Suprapubic skin (tissue), 4 donors: ENCODE measurements around the gene SYNPO2. TPM values are rescaled to one million over a fixed set of nuclear protein-coding genes. Genes with fewer than 3 reads are reported as not detected.

ENCODE experiments used
- DNase-seq, 2 donors: peaks; one replicate each; pipeline ENCODE4 v3.0.0-alpha.2; 2019; ENCODE audit warnings: low spot score in 2 of 2
- H3K27ac ChIP-seq: fragments of 200-600 bp; sonication (generic); one replicate; pipeline ENCODE4 v1.5.1; 2019
- H3K27me3 ChIP-seq: fragments of 200-600 bp; sonication (generic); one replicate; pipeline ENCODE4 v1.5.1; 2019
- H3K36me3 ChIP-seq: fragments of 200-600 bp; sonication (generic); one replicate; pipeline ENCODE4 v1.5.1; 2019
- H3K4me1 ChIP-seq: fragments of 200-600 bp; sonication (generic); one replicate; pipeline ENCODE4 v1.5.1; 2019
- H3K4me3 ChIP-seq: fragments of 200-600 bp; sonication (generic); one replicate; pipeline ENCODE4 v1.5.1; 2019; ENCODE audit warnings: mild to moderate bottlenecking
- H3K9me3 ChIP-seq: fragments of 200-600 bp; sonication (generic); one replicate; pipeline ENCODE4 v1.5.1; 2019
- CTCF ChIP-seq, 2 donors: fragments of 200-600 bp in 1 of 2; fragments of 450-650 bp in 1 of 2; sonication (generic) in 1 of 2; IDR thresholded peaks; one replicate each; pipeline ENCODE4 v1.5.1; 2016 to 2019; ENCODE audit warnings: antibody characterized with exemption in 2 of 2, mild to moderate bottlenecking in 1 of 2, moderate library complexity in 1 of 2
- EP300 ChIP-seq: sonication (generic); formaldehyde crosslinking; IDR thresholded peaks from one replicate; pipeline ENCODE4 v1.6.1; 2017; ENCODE audit warnings: antibody characterized with exemption
- POLR2A ChIP-seq, 2 donors: fragments of 450-650 bp; IDR thresholded peaks; one replicate each; pipeline ENCODE4 v1.6.1; 2017; ENCODE audit warnings: antibody characterized with exemption in 2 of 2, mild to moderate bottlenecking in 2 of 2, moderate library complexity in 2 of 2
- POLR2AphosphoS5 ChIP-seq, 3 donors: sonication (generic); formaldehyde crosslinking; IDR thresholded peaks; one replicate each; pipeline ENCODE4 v1.6.1; 2017; ENCODE audit warnings: antibody characterized with exemption in 3 of 3
- WGBS: methylation state at CpG from one replicate; pipeline ENCODE4 v1.1.5; 2018; 5-methylcytosine and 5-hydroxymethylcytosine counted together
- total RNA-seq, 4 donors: library from RNA; depleted of rRNA; stranded (reverse); fragments of >200 nt; gene quantifications; one replicate each; pipeline ENCODE4 v1.1.0, GENCODE V29; 2016

Gene SYNPO2
- total RNA-seq, 4 donors from 2014 or later = 14.3 to 33.6 (median 19.1) TPM

- Histone ChIP-seq H3K27ac (no peak overlapping the region), H3K9me3 (no peaks in the 10 kb centered on the region), H3K4me3 (peak overlapping the region; percentile 13), H3K36me3 (peaks cover 7% of the 10 kb centered on the region), H3K27me3 (no peaks in the 10 kb centered on the region), H3K4me1 (peaks cover 19% of the 10 kb centered on the region)
- no peak for TF ChIP-seq POLR2A (IDR thresholded peaks at IDR 0.05)
- no peak for TF ChIP-seq EP300
- TF ChIP-seq CTCF (IDR thresholded peaks at IDR 0.05) = no peak
- TF ChIP-seq POLR2AphosphoS5 (IDR thresholded peaks at IDR 0.05) = no peak
- WGBS = 84% methylated on average over 12 of the region's 12 CpGs
- no peak for DNase-seq
Observed at GRCh38 chr4:119030536-119030890, 141.9 kb downstream of the SYNPO2 start.

- Histone ChIP-seq H3K27ac (no peak overlapping the region), H3K9me3 (no peaks in the 10 kb centered on the region), H3K36me3 (peaks cover 7% of the 10 kb centered on the region), H3K27me3 (no peaks in the 10 kb centered on the region), H3K4me3 (peak overlapping the region; percentile 13), H3K4me1 (peaks cover 12% of the 10 kb centered on the region)
- DNase-seq = no peak
- TF ChIP-seq POLR2AphosphoS5 (IDR thresholded peaks at IDR 0.05) (no peak), POLR2A (IDR thresholded peaks at IDR 0.05) (no peak), EP300 (no peak), CTCF (IDR thresholded peaks at IDR 0.05) (no peak)
- 92% methylated on average over 11 of the region's 11 CpGs for WGBS
Observed at GRCh38 chr4:119031218-119031617, 142.6 kb downstream of the SYNPO2 start.

- WGBS = 74% methylated on average over 6 of the region's 6 CpGs
- Histone ChIP-seq H3K27me3 (no peaks in the 10 kb centered on the region), H3K27ac (no peak overlapping the region), H3K4me3 (no peak overlapping the region), H3K9me3 (no peaks in the 10 kb centered on the region), H3K36me3 (peaks cover 7% of the 10 kb centered on the region), H3K4me1 (peaks cover 3% of the 10 kb centered on the region)
- TF ChIP-seq CTCF (IDR thresholded peaks at IDR 0.05) = no peak
- TF ChIP-seq EP300 = no peak
- TF ChIP-seq POLR2AphosphoS5 (IDR thresholded peaks at IDR 0.05) = no peak
- no peak for TF ChIP-seq POLR2A (IDR thresholded peaks at IDR 0.05)
- DNase-seq = no peak
Observed at GRCh38 chr4:119032921-119033685, 144.4 kb downstream of the SYNPO2 start.

DNA sequence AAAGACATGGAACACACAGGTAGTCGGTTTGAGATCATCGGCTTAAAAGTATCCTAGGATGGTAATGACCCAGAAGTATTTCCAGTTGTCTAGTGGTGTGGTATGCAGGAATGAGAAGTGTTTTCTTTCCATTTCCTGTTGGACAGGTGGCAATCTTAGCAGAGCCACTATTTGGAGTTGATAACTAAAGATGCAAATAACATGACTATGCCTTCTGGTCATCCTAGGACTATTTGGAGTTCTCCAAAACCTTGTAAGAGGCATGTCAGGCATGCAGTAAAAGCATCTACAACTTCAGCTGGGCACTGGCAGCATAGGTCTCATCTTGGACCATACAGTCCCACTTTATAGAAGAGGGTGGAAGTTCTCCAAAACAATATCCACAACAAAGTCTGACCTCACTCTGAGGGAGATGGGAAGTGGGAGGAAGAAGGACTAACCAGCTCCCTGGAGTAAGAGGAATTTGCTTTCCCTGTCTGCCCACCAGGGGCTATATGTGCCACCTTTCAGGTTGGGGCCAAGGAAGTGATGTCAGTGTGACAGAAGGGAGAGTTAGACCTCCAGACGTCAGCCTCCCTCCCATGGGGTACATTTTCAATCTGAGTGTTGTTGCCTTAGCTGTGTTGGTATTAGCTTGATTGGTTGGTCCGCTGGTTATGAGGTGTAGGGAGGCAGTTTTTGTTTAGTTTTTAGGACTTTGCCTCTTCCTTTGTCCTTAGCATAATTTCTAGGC is 145.8 kb downstream of the SYNPO2 start:
- TF ChIP-seq CTCF (IDR thresholded peaks at IDR 0.05) (no peak), EP300 (no peak)
- Histone ChIP-seq H3K36me3 (peaks cover 7% of the 10 kb centered on the region), H3K27ac (no peak overlapping the region), H3K4me3 (no peak overlapping the region), H3K4me1 (peaks cover 7% of the 10 kb centered on the region), H3K27me3 (no peaks in the 10 kb centered on the region), H3K9me3 (no peaks in the 10 kb centered on the region)
- 55% methylated on average over 4 of the region's 4 CpGs for WGBS
- DNase-seq = no peak

DNA sequence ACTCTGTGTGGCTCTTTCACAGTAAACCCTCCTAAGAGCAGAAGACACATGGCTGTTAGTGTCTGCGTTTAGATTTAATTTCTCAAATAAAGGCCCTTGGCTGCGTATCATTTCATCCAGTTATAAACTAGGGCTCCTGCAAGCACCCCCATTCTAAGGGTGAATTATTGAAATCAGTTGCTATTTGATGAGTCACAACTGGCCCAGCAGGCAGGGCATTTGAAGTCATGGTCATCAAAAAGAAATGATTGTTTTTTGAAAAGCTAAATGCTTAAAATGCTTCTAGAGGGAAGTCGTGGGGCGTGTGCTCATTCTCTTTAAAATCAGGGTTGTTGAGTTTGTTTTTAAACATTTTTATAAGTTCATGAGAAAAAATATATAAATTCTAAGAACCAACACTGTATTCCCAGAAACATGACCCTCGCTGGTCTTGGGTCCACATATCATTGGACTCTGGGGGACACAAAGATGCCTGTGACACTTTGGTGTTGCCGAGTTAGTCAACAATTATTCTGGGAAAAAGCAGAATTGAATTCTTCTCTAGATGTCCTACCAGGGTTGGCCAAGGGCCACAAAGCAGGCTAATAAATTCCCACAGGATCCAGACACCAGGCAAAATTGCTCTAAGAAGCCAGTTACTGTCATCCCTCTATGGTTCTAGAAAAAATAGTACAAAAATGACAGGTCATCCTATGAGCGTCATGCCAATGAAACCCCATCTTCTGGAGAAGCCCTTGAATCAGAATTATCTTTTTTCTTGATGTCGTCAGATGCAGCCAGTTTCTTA is 147.5 kb downstream of the SYNPO2 start:
- Histone ChIP-seq H3K9me3 (no peaks in the 10 kb centered on the region), H3K27ac (peak overlapping the region; percentile 52), H3K4me3 (no peak overlapping the region), H3K27me3 (no peaks in the 10 kb centered on the region), H3K36me3 (peaks cover 2% of the 10 kb centered on the region), H3K4me1 (peaks cover 7% of the 10 kb centered on the region)
- 76% methylated on average over 8 of the region's 8 CpGs for WGBS
- no peak for DNase-seq
- TF ChIP-seq POLR2A (IDR thresholded peaks at IDR 0.05) (no peak), EP300 (no peak), CTCF (IDR thresholded peaks at IDR 0.05) (no peak), POLR2AphosphoS5 (IDR thresholded peaks at IDR 0.05) (no peak)
